Measurements from ENCODE around the gene MED20. TPM values are rescaled to one million over a fixed set of nuclear protein-coding genes. Genes with fewer than 3 reads are reported as not detected.

The MED20 gene
- total RNA-seq, 1 experiment from 2014 or later, result 42.4 TPM

- TF ChIP-seq NR3C1 (CRISPR knock-in tag; conservative IDR thresholded peaks at IDR 0.05; ENCODE audit: low read depth), result no peak
- peak; percentile 98 for TF ChIP-seq CREM (CRISPR knock-in tag; IDR thresholded peaks at IDR 0.05)
- no peak for TF ChIP-seq NR2C2 (CRISPR knock-in tag; IDR thresholded peaks at IDR 0.05)
- peak; percentile 97 for TF ChIP-seq SP1 (CRISPR knock-in tag; conservative IDR thresholded peaks at IDR 0.05)
- no peak for TF ChIP-seq TCF7 (CRISPR knock-in tag; IDR thresholded peaks at IDR 0.05; ENCODE audit: low read depth)
- TF ChIP-seq HMGA2 (CRISPR knock-in tag; IDR thresholded peaks at IDR 0.05), result no peak
- no peak for TF ChIP-seq MXD4 (CRISPR knock-in tag; IDR thresholded peaks at IDR 0.05; ENCODE audit: borderline replicate concordance)
- TF ChIP-seq TEAD4 (CRISPR knock-in tag; IDR thresholded peaks at IDR 0.05), result 0 out of 2 replicates have a peak, but pooled peaks have one; percentile 45
- TF ChIP-seq CREB1 (CRISPR knock-in tag; IDR thresholded peaks at IDR 0.05), result no peak
- peak; percentile 83 for TF ChIP-seq GABPB1 (CRISPR knock-in tag; IDR thresholded peaks at IDR 0.05)
- TF ChIP-seq ZNF532 (CRISPR knock-in tag; IDR thresholded peaks at IDR 0.05; ENCODE audit: borderline replicate concordance), result no peak
- no peak for TF ChIP-seq MLX (CRISPR knock-in tag; IDR thresholded peaks at IDR 0.05)
- TF ChIP-seq FOXP4 (CRISPR knock-in tag; IDR thresholded peaks at IDR 0.05), result 0 out of 2 replicates have a peak, but pooled peaks have one; percentile 7
- no peak for TF ChIP-seq ZNF232 (CRISPR knock-in tag; IDR thresholded peaks at IDR 0.05)
- TF ChIP-seq IRF2 (CRISPR knock-in tag; IDR thresholded peaks at IDR 0.05; ENCODE audit: borderline replicate concordance, low read depth), result no peak
- TF ChIP-seq ZBTB43 (CRISPR knock-in tag; IDR thresholded peaks at IDR 0.05), result no peak
- TF ChIP-seq ZNF263 (CRISPR knock-in tag; IDR thresholded peaks at IDR 0.05; ENCODE audit: low read depth), result no peak
- no peak for TF ChIP-seq ZNF138 (CRISPR knock-in tag; conservative IDR thresholded peaks at IDR 0.05)
- TF ChIP-seq ATF6 (CRISPR knock-in tag; IDR thresholded peaks at IDR 0.05), result no peak
- TF ChIP-seq EMX1 (CRISPR knock-in tag; IDR thresholded peaks at IDR 0.05), result no peak
- TF ChIP-seq ZNF317 (CRISPR knock-in tag; IDR thresholded peaks at IDR 0.05; ENCODE audit: borderline replicate concordance, low read depth), result 0 out of 2 replicates have a peak, but pooled peaks have one; percentile 11
- TF ChIP-seq GTF2I (CRISPR knock-in tag; conservative IDR thresholded peaks at IDR 0.05), result no peak
- no peak for TF ChIP-seq PRDM15 (CRISPR knock-in tag; IDR thresholded peaks at IDR 0.05)
- no peak for TF ChIP-seq ATF2 (CRISPR knock-in tag; IDR thresholded peaks at IDR 0.05; ENCODE audit: borderline replicate concordance, low read depth)
Measured at GRCh38 chr6:41920921-41921711, at the start of gene MED20, which contains the start of gene BYSL (continued).
